ENCODE measurements around the gene PANK2. TPM values are rescaled to one million over a fixed set of nuclear protein-coding genes. Genes with fewer than 3 reads are reported as not detected.

PANK2 gene
- total and polyA plus RNA-seq, 10 donors, result 23.0 to 74.4 (median 64.3) TPM

DNA sequence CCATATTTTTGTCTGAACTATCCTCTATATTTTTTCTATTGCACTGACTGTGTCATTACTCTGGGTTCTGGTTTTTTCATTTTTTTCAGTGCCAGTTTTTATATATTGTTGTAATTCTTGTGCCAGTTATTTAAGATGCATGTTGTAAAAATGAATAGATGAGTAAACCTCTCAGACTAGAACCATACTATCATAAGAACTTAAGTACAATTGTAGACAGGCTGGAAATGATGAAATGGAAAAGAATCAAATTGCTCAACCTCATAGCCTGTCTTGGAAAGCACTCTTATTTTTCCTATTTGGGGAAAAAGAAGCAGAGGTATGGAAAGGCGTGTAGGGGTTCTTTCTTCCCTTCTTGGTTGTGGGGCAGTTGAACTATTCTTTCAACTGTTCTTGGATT lies 30.2 kb downstream of the PANK2 start:
- Histone ChIP-seq H3K27ac (no peak overlapping the region), H3K27me3 (replicated peaks in 1 of 7) (no peaks in the 10 kb centered on the region), H3K9me3 (no peaks in the 10 kb centered on the region), H3K4me3 (no peak overlapping the region), H3K4me1 (peaks cover 2 to 70% (median 22%) of the 10 kb centered on the region in 6 donors), H3K36me3 (peaks cover 0 to 100% (median 77%) of the 10 kb centered on the region in 6 donors)
- no peak for DNase-seq
- TF ChIP-seq POLR2AphosphoS5 (IDR thresholded peaks at IDR 0.05) (no peak), POLR2A (IDR thresholded peaks at IDR 0.05) (no peak)
- TF ChIP-seq, protein P1, sequence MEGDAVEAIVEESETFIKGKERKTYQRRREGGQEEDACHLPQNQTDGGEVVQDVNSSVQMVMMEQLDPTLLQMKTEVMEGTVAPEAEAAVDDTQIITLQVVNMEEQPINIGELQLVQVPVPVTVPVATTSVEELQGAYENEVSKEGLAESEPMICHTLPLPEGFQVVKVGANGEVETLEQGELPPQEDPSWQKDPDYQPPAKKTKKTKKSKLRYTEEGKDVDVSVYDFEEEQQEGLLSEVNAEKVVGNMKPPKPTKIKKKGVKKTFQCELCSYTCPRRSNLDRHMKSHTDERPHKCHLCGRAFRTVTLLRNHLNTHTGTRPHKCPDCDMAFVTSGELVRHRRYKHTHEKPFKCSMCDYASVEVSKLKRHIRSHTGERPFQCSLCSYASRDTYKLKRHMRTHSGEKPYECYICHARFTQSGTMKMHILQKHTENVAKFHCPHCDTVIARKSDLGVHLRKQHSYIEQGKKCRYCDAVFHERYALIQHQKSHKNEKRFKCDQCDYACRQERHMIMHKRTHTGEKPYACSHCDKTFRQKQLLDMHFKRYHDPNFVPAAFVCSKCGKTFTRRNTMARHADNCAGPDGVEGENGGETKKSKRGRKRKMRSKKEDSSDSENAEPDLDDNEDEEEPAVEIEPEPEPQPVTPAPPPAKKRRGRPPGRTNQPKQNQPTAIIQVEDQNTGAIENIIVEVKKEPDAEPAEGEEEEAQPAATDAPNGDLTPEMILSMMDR (IDR thresholded peaks at IDR 0.05 in 8 of 11, conservative IDR thresholded peaks at IDR 0.05 in 3 of 11), result no peak
- intact Hi-C loops (cut with DNase I; ENCODE audit: low total_unique reads), result no loop called here
- WGBS, 5 donors, result 75 to 95% (median 81%) methylated on average over 1 of the region's 1 CpG

DNA sequence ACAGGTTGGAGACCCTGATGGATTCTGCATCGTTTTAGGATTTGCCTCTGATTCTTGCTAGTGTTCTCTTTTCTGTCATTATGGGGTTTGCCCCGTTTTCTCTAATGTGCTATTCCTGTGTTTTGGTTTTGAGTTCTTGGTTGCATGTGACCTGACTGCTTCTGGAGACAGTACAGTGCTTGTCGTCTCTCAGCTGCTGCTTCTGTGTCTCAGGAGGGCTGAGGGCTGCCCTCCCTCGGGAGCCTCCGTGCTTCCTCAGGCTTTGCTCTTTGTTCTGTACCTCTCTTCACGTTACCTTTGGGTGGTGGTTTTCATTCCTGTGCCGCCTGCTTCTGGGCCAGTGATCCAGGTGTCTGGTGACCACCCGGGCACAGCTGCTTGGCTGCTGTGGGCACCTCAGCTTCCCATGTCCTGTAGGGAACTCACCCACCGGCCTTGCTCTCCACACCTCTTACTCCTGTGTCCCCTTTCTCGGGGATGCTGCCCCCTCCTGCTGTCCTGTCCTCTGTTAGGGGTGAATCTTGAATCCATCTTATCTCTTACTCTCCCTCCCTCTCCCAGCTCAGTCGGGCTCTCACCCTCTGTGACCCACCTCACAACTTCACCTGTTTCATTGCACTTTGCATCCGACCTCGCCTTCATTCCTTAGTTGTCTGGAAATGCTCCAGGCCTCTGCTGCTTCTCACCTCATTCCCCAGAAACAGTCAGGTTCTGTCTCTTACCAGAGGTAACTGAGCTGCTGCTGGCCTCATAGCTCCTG lies 33.2 kb downstream of the PANK2 start:
- Histone ChIP-seq H3K27me3 (replicated peaks in 1 of 7) (no peaks in the 10 kb centered on the region), H3K4me1 (peaks cover 5 to 79% (median 38%) of the 10 kb centered on the region in 6 donors), H3K9me3 (no peaks in the 10 kb centered on the region), H3K27ac (peak overlapping the region in 2 of 8 donors; percentile 6 to 43), H3K4me3 (no peak overlapping the region), H3K36me3 (peaks cover 0 to 91% (median 64%) of the 10 kb centered on the region in 6 donors)
- intact Hi-C loops (cut with DNase I; ENCODE audit: low total_unique reads), result no loop called here
- DNase-seq, result no peak
- WGBS, 5 donors, result 80 to 87% (median 84%) methylated on average over 13 of the region's 13 CpGs
- TF ChIP-seq POLR2AphosphoS5 (IDR thresholded peaks at IDR 0.05), result peak in 2 of 3 donors; percentile 30 to 42
- TF ChIP-seq, protein P1 (IDR thresholded peaks at IDR 0.05 in 8 of 11, conservative IDR thresholded peaks at IDR 0.05 in 3 of 11), result no peak

DNA sequence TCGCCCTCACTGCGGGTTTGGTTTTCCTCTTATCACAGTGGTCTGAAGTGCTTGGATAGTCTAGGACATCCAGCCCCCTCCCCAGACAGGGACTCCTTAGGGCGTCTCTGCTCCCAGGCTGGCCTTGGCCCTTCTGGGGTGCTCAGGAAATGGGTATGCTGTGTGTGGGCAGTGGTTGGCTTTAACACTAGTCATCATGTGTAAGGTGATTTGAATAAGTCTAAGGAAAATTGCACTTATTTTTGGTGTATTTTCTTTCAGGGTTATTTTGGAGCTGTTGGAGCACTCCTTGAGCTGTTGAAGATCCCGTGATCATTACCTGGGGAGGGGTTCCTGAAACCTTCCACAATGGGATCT lies 33.8 kb downstream of the PANK2 start:
- no peaks in the 10 kb centered on the region for H3K27me3 ChIP-seq (replicated peaks in 1 of 7)
- peaks cover 5 to 84% (median 43%) of the 10 kb centered on the region in 6 donors for H3K4me1 ChIP-seq
- intact Hi-C loops (cut with DNase I; ENCODE audit: low total_unique reads), result no loop called here
- no peak overlapping the region for H3K4me3 ChIP-seq
- H3K27ac ChIP-seq, result peak overlapping the region in 3 of 8 donors; percentile 6 to 86 (median 43)
- no peak for TF ChIP-seq POLR2AphosphoS5 (IDR thresholded peaks at IDR 0.05)
- TF ChIP-seq, protein P1 (IDR thresholded peaks at IDR 0.05 in 8 of 11, conservative IDR thresholded peaks at IDR 0.05 in 3 of 11), result no peak
- TF ChIP-seq POLR2A (IDR thresholded peaks at IDR 0.05), result no peak
- DNase-seq, result no peak
- 84 to 90% (median 88%) methylated on average over 4 of the region's 4 CpGs for WGBS, 5 donors
- no peaks in the 10 kb centered on the region for H3K9me3 ChIP-seq
- peaks cover 0 to 86% (median 62%) of the 10 kb centered on the region in 6 donors for H3K36me3 ChIP-seq

DNA sequence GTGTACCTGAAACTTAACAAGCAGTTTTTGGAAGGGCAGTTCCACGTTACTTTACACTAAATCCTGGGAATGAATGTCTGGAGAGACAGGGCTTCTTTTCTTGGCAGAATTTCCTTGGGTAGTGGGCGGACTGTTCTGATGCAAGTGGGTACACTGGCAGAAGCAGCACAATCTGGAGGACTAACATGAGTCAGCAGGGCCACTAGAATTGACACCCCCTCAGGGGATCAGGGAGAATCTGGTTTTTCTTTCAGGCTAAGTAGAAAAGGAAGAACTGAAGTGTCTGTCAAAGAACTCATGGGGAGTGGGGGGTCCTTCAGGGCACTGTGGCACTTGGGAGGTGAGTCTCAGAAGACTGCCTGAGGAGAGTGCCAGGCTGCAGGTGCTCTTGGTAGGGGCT lies 34.6 kb downstream of the PANK2 start:
- Histone ChIP-seq H3K4me1 (peaks cover 5 to 88% (median 49%) of the 10 kb centered on the region in 6 donors), H3K27ac (peak overlapping the region in 3 of 8 donors; percentile 85 to 86 (median 86)), H3K27me3 (replicated peaks in 1 of 7) (no peaks in the 10 kb centered on the region), H3K9me3 (no peaks in the 10 kb centered on the region), H3K36me3 (peaks cover 0 to 79% (median 56%) of the 10 kb centered on the region in 6 donors), H3K4me3 (no peak overlapping the region)
- 76 to 91% (median 79%) methylated on average over 2 of the region's 2 CpGs for WGBS, 5 donors
- no peak for DNase-seq
- no peak for TF ChIP-seq POLR2AphosphoS5 (IDR thresholded peaks at IDR 0.05)
- TF ChIP-seq POLR2A (IDR thresholded peaks at IDR 0.05), result no peak
- TF ChIP-seq, protein P1 (IDR thresholded peaks at IDR 0.05 in 8 of 11, conservative IDR thresholded peaks at IDR 0.05 in 3 of 11), result no peak
- intact Hi-C loops (cut with DNase I; ENCODE audit: low total_unique reads), result no loop called here

All from spleen (tissue), 11 donors.